HCT116 (cell line): ENCODE measurements around the gene THUMPD2. TPM values are rescaled to one million over a fixed set of nuclear protein-coding genes. Genes with fewer than 3 reads are reported as not detected.

ENCODE experiments used
- ATAC-seq: fragments of 200-7000 bp; cut with Tn5 transposase; 2 replicates; pipeline ENCODE4 v1.9.1; 2020; ENCODE audit warnings: mild to moderate bottlenecking, moderate library complexity
- BruUV-seq: library from RNA; stranded (reverse); fragments of 400-500 nt; replicated peaks from 2 replicates; lab custom pipeline; 2021; lab: Mats Ljungman, UMichigan
- CTCF ChIA-PET: fragments of 300-600 bp; sonication (Branson Sonifier 250); formaldehyde crosslinking; loops from one replicate; lab custom pipeline; 2021; ENCODE audit warnings: antibody characterized with exemption; lab: Charles Lee
- POLR2A ChIA-PET: fragments of 300-600, 350-600 bp; sonication (Branson Sonifier 250); formaldehyde crosslinking; loops from one replicate; lab custom pipeline; 2021; ENCODE audit warnings: antibody characterized with exemption; lab: Charles Lee
- RAD21 ChIA-PET, 2 experiments: fragments of 300-600 bp; sonication (Branson Sonifier 250); formaldehyde crosslinking; loops; one replicate each; lab custom pipeline; 2023; ENCODE audit warnings: low total read pairs in 2 of 2; ENCODE audit not compliant: uncharacterized antibody in 2 of 2, unreplicated experiment in 2 of 2, low non-redundant PET in 1 of 2; lab: Charles Lee
- DNase-seq: peaks from one replicate; pipeline ENCODE4 v3.0.0-alpha.2; 2010; ENCODE audit warnings: low read depth, low spot score
- H2AFZ ChIP-seq: fragments of 200-600 bp; shearing (Covaris generic), sonication (generic); 2 replicates; pipeline ENCODE4 v1.6.1; 2017; ENCODE audit warnings: low read depth, mixed run types, mixed read lengths, antibody characterized with exemption, low read length; ENCODE audit not compliant: poor library complexity, severe bottlenecking
- H3K27ac ChIP-seq: 2 replicates; pipeline ENCODE4 v1.5.1; 2012; ENCODE audit warnings: low read depth, low read length
- H3K27me3 ChIP-seq: fragments of 200-600 bp; sonication (generic); 2 replicates; pipeline ENCODE4 v1.6.1; 2016; ENCODE audit warnings: mixed run types, low read length, mixed read lengths; ENCODE audit not compliant: insufficient read depth
- H3K36me3 ChIP-seq, 2 experiments: fragments of 200-500 bp in 1 of 2; fragments of 200-600 bp in 1 of 2; sonication (Bioruptor generic) in 1 of 2; sonication (generic) in 1 of 2; 2 replicates each; pipeline versions ENCODE4 v1.5.1 to v1.6.1; 2014 to 2016; ENCODE audit warnings: low read length in 2 of 2, inconsistent platforms in 1 of 2, mixed read lengths in 1 of 2, mixed run types in 1 of 2; ENCODE audit not compliant: insufficient read depth in 2 of 2, control insufficient read depth in 1 of 2
- H3K4me1 ChIP-seq, 2 experiments: fragments of 200-600 bp in 1 of 2; sonication (generic) in 1 of 2; 2 replicates each; pipeline versions ENCODE4 v1.5.1 to v1.6.1; 2012 to 2017; ENCODE audit warnings: low read length in 2 of 2, inconsistent platforms in 1 of 2, mild to moderate bottlenecking in 1 of 2, mixed read lengths in 1 of 2, mixed run types in 1 of 2, moderate library complexity in 1 of 2; ENCODE audit not compliant: insufficient read depth in 2 of 2, control insufficient read depth in 1 of 2
- H3K4me2 ChIP-seq: fragments of 200-600 bp; sonication (generic); 2 replicates; pipeline ENCODE4 v1.6.1; 2017; ENCODE audit warnings: mixed run types, low read length, mixed read lengths
- H3K4me3 ChIP-seq, 2 experiments: fragments of 200-600 bp in 1 of 2; sonication (generic) in 1 of 2; replicated peaks in 1 of 2; 2 replicates each; pipeline ENCODE4 v1.5.1; 2011 to 2016; ENCODE audit warnings: low read length in 2 of 2, control low read depth in 1 of 2, low read depth in 1 of 2, mild to moderate bottlenecking in 1 of 2, mixed read lengths in 1 of 2, mixed run types in 1 of 2
- H3K79me2 ChIP-seq: fragments of 200-600 bp; sonication (generic); 2 replicates; pipeline ENCODE4 v1.6.1; 2017; ENCODE audit warnings: mild to moderate bottlenecking, mixed run types, low read length, moderate library complexity, mixed read lengths; ENCODE audit not compliant: insufficient read depth
- H3K9ac ChIP-seq: fragments of 200-600 bp; sonication (generic); 2 replicates; pipeline ENCODE4 v1.6.1; 2016; ENCODE audit warnings: low read length, mixed read lengths
- H3K9me2 ChIP-seq: fragments of 200-600 bp; sonication (generic), shearing (Covaris generic); 2 replicates; pipeline ENCODE4 v1.6.1; 2017; ENCODE audit warnings: mixed run types, mild to moderate bottlenecking, moderate library complexity; ENCODE audit not compliant: insufficient read depth
- H3K9me3 ChIP-seq, 2 experiments: fragments of 200-500 bp in 1 of 2; fragments of 200-600 bp in 1 of 2; sonication (Bioruptor generic) in 1 of 2; sonication (generic) in 1 of 2; 2 replicates each; pipeline ENCODE4 v1.6.1; 2014 to 2017; ENCODE audit warnings: low read length in 2 of 2, mixed read lengths in 2 of 2, inconsistent platforms in 1 of 2, low read depth in 1 of 2, mild to moderate bottlenecking in 1 of 2, mixed run types in 1 of 2, moderate library complexity in 1 of 2; ENCODE audit not compliant: control insufficient read depth in 1 of 2, insufficient read depth in 1 of 2
- H4K20me1 ChIP-seq: fragments of 200-600 bp; sonication (generic), shearing (Covaris generic); 2 replicates; pipeline ENCODE4 v1.6.1; 2017; ENCODE audit warnings: mixed run types, mild to moderate bottlenecking, moderate library complexity; ENCODE audit not compliant: insufficient read depth
- CBX3 ChIP-seq: IDR thresholded peaks from 2 replicates; pipeline ENCODE4 v1.6.1; 2012; ENCODE audit warnings: low read depth
- CEBPB ChIP-seq: IDR thresholded peaks from 2 replicates; pipeline ENCODE4 v1.6.1; 2012; ENCODE audit warnings: low read depth
- ELF1 ChIP-seq: IDR thresholded peaks from 2 replicates; pipeline ENCODE4 v1.6.1; 2012; ENCODE audit warnings: low read depth, borderline replicate concordance
- EZH2 ChIP-seq: fragments of 200-600 bp; sonication (generic); IDR thresholded peaks from 2 replicates; pipeline ENCODE4 v1.6.1; 2017; ENCODE audit warnings: antibody characterized with exemption, mixed run types
- EZH2phosphoT487 ChIP-seq: fragments of 200-600 bp; IDR thresholded peaks from 2 replicates; pipeline ENCODE4 v1.6.1; 2018; ENCODE audit warnings: antibody characterized with exemption, borderline replicate concordance
- FOSL1 ChIP-seq: IDR thresholded peaks from 2 replicates; pipeline ENCODE4 v1.6.1; 2012; ENCODE audit warnings: low read depth
- JUND ChIP-seq: IDR thresholded peaks from 2 replicates; pipeline ENCODE4 v1.6.1; 2012
- POLR2A ChIP-seq: IDR thresholded peaks from 2 replicates; pipeline ENCODE4 v1.7.0; 2011; ENCODE audit warnings: borderline replicate concordance; ENCODE audit not compliant: insufficient read depth, insufficient read length; ENCODE audit errors: extremely low read depth
- POLR2AphosphoS5 ChIP-seq: IDR thresholded peaks from 2 replicates; pipeline ENCODE4 v1.6.1; 2011; ENCODE audit warnings: mild to moderate bottlenecking, low read depth, low read length, moderate library complexity
- SRF ChIP-seq: IDR thresholded peaks from 2 replicates; pipeline ENCODE4 v1.6.1; 2012; ENCODE audit warnings: low read depth
- YY1 ChIP-seq: IDR thresholded peaks from 2 replicates; pipeline ENCODE4 v1.6.1; 2011; ENCODE audit warnings: low read length, low read depth, moderate library complexity, mild to moderate bottlenecking; ENCODE audit not compliant: insufficient replicate concordance; ENCODE audit errors: extremely low read depth
- ZNF274 ChIP-seq: fragments of 200-500 bp; sonication (Bioruptor generic); IDR thresholded peaks from 2 replicates; pipeline ENCODE4 v1.6.1; 2014; ENCODE audit warnings: mild to moderate bottlenecking, low read depth, low read length, inconsistent platforms
- intact Hi-C: fragments of 100-400 bp; cut with micrococcal nuclease; formaldehyde crosslinking; loops from 2 replicates; pipeline ENCODE4 v1.10.0; 2022
- total RNA-seq: library from RNA; stranded (reverse); gene quantifications from one replicate; pipeline ENCODE4 v1.2.1, GENCODE V29; 2021; ENCODE audit not compliant: unreplicated experiment
- TF ChIP-seq, protein P1 (sequence below): IDR thresholded peaks from 2 replicates; pipeline ENCODE4 v1.6.1; 2012
- TF ChIP-seq, protein P2 (sequence below), 3 experiments: fragments of 200-600 bp in 1 of 3; sonication (generic) in 1 of 3; IDR thresholded peaks in 2 of 3; conservative IDR thresholded peaks in 1 of 3; 2 replicates each; pipeline ENCODE4 v1.5.1; 2012 to 2017; ENCODE audit warnings: low read depth in 2 of 3, low read length in 2 of 3, antibody characterized with exemption in 1 of 3, borderline replicate concordance in 1 of 3, control low read depth in 1 of 3, mild to moderate bottlenecking in 1 of 3, mixed read lengths in 1 of 3, mixed run types in 1 of 3, moderate library complexity in 1 of 3; ENCODE audit not compliant: insufficient read depth in 1 of 3
- TF ChIP-seq, protein P3 (sequence below): IDR thresholded peaks from 2 replicates; pipeline ENCODE4 v1.6.1; 2012
- TF ChIP-seq, protein P4 (sequence below): IDR thresholded peaks from 2 replicates; pipeline ENCODE4 v1.6.1; 2012; ENCODE audit warnings: low read depth

THUMPD2 gene
- total RNA-seq, 1 experiment from 2014 or later, result 15.8 TPM

DNA sequence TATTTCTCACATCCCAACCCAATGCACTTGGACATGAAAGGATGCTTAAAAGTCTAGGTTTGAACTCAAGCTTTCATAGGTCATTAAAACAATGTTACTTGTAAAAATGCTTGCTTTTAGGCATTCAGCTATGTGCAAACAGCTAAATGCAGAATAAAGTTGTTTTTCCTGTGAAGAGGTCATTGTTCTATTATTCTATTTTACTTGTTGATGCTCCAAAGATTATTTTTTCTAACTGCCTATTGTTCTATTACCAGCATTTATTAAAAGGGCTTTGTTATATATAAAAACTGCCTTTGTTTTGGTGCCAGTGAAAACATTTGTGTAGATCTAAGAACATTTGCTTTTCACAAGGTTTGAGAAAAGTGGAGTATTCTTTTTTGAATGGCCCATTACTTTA is 64.0 kb downstream of the THUMPD2 start:
- POLR2A ChIA-PET, result no interaction called here
- no peaks in the 10 kb centered on the region for H3K9me3 ChIP-seq
- no peak overlapping the region for H3K4me2 ChIP-seq

More for the DNA sequence above, 64.0 kb downstream of the THUMPD2 start:
- BruUV-seq, result no TSS peak
- Histone ChIP-seq H3K9ac (no peak overlapping the region), H2AFZ (no peak overlapping the region), H3K9me2 (no peaks in the 10 kb centered on the region), H3K4me3 (no peak overlapping the region), H3K79me2 (no peaks in the 10 kb centered on the region), H3K36me3 (no peaks in the 10 kb centered on the region), H3K4me1 (no peaks in the 10 kb centered on the region), H4K20me1 (no peaks in the 10 kb centered on the region), H3K27me3 (no peaks in the 10 kb centered on the region), H3K27ac (no peak overlapping the region)
- DNase-seq, result no peak
- CTCF ChIA-PET, result interaction anchor here (2.3 kb wide), 1 partner anchor 14 kb away, joined by 9 read pairs; no protein-coding TSS in a partner anchor
- RAD21 ChIA-PET, result no interaction called here
- ATAC-seq, result no peak
- TF ChIP-seq EZH2, result no peak
- no peak for TF ChIP-seq YY1
- no peak for TF ChIP-seq POLR2AphosphoS5
- TF ChIP-seq, protein P1, sequence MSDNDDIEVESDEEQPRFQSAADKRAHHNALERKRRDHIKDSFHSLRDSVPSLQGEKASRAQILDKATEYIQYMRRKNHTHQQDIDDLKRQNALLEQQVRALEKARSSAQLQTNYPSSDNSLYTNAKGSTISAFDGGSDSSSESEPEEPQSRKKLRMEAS, result no peak
- no peak for TF ChIP-seq CBX3
- no peak for TF ChIP-seq POLR2A
- no peak for TF ChIP-seq EZH2phosphoT487
- TF ChIP-seq ELF1, result no peak
- TF ChIP-seq, protein P2, sequence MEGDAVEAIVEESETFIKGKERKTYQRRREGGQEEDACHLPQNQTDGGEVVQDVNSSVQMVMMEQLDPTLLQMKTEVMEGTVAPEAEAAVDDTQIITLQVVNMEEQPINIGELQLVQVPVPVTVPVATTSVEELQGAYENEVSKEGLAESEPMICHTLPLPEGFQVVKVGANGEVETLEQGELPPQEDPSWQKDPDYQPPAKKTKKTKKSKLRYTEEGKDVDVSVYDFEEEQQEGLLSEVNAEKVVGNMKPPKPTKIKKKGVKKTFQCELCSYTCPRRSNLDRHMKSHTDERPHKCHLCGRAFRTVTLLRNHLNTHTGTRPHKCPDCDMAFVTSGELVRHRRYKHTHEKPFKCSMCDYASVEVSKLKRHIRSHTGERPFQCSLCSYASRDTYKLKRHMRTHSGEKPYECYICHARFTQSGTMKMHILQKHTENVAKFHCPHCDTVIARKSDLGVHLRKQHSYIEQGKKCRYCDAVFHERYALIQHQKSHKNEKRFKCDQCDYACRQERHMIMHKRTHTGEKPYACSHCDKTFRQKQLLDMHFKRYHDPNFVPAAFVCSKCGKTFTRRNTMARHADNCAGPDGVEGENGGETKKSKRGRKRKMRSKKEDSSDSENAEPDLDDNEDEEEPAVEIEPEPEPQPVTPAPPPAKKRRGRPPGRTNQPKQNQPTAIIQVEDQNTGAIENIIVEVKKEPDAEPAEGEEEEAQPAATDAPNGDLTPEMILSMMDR (IDR thresholded peaks at IDR 0.05 in 2 of 3, conservative IDR thresholded peaks at IDR 0.05 in 1 of 3; ENCODE audit: borderline replicate concordance in 1 of 3, insufficient read depth in 1 of 3, low read depth in 2 of 3, low read length in 2 of 3), result no peak
- TF ChIP-seq ZNF274, result no peak
- no peak for TF ChIP-seq FOSL1
- TF ChIP-seq, protein P3, sequence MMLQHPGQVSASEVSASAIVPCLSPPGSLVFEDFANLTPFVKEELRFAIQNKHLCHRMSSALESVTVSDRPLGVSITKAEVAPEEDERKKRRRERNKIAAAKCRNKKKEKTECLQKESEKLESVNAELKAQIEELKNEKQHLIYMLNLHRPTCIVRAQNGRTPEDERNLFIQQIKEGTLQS, result no peak
- TF ChIP-seq SRF, result no peak
- TF ChIP-seq, protein P4, sequence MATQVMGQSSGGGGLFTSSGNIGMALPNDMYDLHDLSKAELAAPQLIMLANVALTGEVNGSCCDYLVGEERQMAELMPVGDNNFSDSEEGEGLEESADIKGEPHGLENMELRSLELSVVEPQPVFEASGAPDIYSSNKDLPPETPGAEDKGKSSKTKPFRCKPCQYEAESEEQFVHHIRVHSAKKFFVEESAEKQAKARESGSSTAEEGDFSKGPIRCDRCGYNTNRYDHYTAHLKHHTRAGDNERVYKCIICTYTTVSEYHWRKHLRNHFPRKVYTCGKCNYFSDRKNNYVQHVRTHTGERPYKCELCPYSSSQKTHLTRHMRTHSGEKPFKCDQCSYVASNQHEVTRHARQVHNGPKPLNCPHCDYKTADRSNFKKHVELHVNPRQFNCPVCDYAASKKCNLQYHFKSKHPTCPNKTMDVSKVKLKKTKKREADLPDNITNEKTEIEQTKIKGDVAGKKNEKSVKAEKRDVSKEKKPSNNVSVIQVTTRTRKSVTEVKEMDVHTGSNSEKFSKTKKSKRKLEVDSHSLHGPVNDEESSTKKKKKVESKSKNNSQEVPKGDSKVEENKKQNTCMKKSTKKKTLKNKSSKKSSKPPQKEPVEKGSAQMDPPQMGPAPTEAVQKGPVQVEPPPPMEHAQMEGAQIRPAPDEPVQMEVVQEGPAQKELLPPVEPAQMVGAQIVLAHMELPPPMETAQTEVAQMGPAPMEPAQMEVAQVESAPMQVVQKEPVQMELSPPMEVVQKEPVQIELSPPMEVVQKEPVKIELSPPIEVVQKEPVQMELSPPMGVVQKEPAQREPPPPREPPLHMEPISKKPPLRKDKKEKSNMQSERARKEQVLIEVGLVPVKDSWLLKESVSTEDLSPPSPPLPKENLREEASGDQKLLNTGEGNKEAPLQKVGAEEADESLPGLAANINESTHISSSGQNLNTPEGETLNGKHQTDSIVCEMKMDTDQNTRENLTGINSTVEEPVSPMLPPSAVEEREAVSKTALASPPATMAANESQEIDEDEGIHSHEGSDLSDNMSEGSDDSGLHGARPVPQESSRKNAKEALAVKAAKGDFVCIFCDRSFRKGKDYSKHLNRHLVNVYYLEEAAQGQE, result no peak
- no peak for TF ChIP-seq CEBPB
- TF ChIP-seq JUND, result no peak
- intact Hi-C loops, result no loop called here
